SJCRH30 (cell line): ENCODE data around the gene ICAM3. TPM values are rescaled to one million over a fixed set of nuclear protein-coding genes. Genes with fewer than 3 reads are reported as not detected.

Source experiments
- DNase-seq, 2 experiments: peaks; one replicate each; pipeline ENCODE4 v3.0.0-alpha.2; 2015 to 2020
- H3K27ac ChIP-seq: fragments of 250-450 bp; sonication (Bioruptor Pico); 2 replicates; pipeline ENCODE4 v1.5.1; 2020; ENCODE audit warnings: mild to moderate bottlenecking, moderate library complexity
- H3K27me3 ChIP-seq: fragments of 250-450 bp; sonication (Bioruptor Pico); 2 replicates; pipeline ENCODE4 v1.5.1; 2020; ENCODE audit warnings: mild to moderate bottlenecking, moderate library complexity
- H3K36me3 ChIP-seq: fragments of 250-450 bp; sonication (Bioruptor Pico); 2 replicates; pipeline ENCODE4 v1.5.1; 2020; ENCODE audit warnings: mild to moderate bottlenecking, moderate library complexity
- H3K4me1 ChIP-seq: fragments of 250-450 bp; sonication (Bioruptor Pico); 2 replicates; pipeline ENCODE4 v1.5.1; 2020; ENCODE audit warnings: mild to moderate bottlenecking, moderate library complexity
- H3K4me3 ChIP-seq: fragments of 250-450 bp; sonication (Bioruptor Pico); 2 replicates; pipeline ENCODE4 v1.5.1; 2020; ENCODE audit warnings: mild to moderate bottlenecking, moderate library complexity
- H3K9me3 ChIP-seq: fragments of 250-450 bp; sonication (Bioruptor Pico); replicated peaks from 2 replicates; pipeline ENCODE4 v1.5.1; 2020; ENCODE audit warnings: mild to moderate bottlenecking, moderate library complexity
- total RNA-seq: library from RNA; depleted of rRNA; stranded (reverse); fragments of >200 nt; shearing (Covaris generic); gene quantifications from 2 replicates; pipeline ENCODE4 v1.2.3, GENCODE V29; 2014

ICAM3 gene
- total RNA-seq, 1 experiment from 2014 or later: 2.8 TPM

- H3K27ac ChIP-seq: no peak overlapping the region
- H3K9me3 ChIP-seq: no peaks in the 10 kb centered on the region; the same call in 1 of the 2 replicates
- H3K4me3 ChIP-seq: no peak overlapping the region
- no peaks in the 10 kb centered on the region for H3K27me3 ChIP-seq
- no peaks in the 10 kb centered on the region for H3K4me1 ChIP-seq
- DNase-seq: no peak
- H3K36me3 ChIP-seq: no peaks in the 10 kb centered on the region
Measured at GRCh38 chr19:10293637-10294367, 45.6 kb downstream of the ICAM3 start.

- no peaks in the 10 kb centered on the region for H3K4me1 ChIP-seq
- H3K36me3 ChIP-seq: no peaks in the 10 kb centered on the region
- H3K27ac ChIP-seq: no peak overlapping the region
- no peak for DNase-seq
- H3K4me3 ChIP-seq: peak overlapping the region; percentile 52
- no peaks in the 10 kb centered on the region; the same call in 1 of the 2 replicates for H3K9me3 ChIP-seq
- H3K27me3 ChIP-seq: no peaks in the 10 kb centered on the region
Measured at GRCh38 chr19:10292789-10293636, 46.4 kb downstream of the ICAM3 start.

GRCh38 chr19:10292206-10292788, 47.1 kb downstream of the ICAM3 start:
- Histone ChIP-seq H3K36me3 (no peaks in the 10 kb centered on the region), H3K27me3 (no peaks in the 10 kb centered on the region), H3K9me3 (no peaks in the 10 kb centered on the region; the same call in 1 of the 2 replicates), H3K4me1 (no peaks in the 10 kb centered on the region; the same call in 1 of the 2 replicates), H3K4me3 (peak overlapping the region; percentile 52), H3K27ac (no peak overlapping the region)
- peak; percentile 82 for DNase-seq

GRCh38 chr19:10291554-10292205, 47.7 kb downstream of the ICAM3 start:
- Histone ChIP-seq H3K9me3 (no peaks in the 10 kb centered on the region; the same call in 1 of the 2 replicates), H3K27ac (no peak overlapping the region), H3K4me1 (no peaks in the 10 kb centered on the region; the same call in 1 of the 2 replicates), H3K27me3 (no peaks in the 10 kb centered on the region), H3K36me3 (no peaks in the 10 kb centered on the region), H3K4me3 (peak overlapping the region; percentile 52)
- DNase-seq: no peak

GRCh38 chr19:10290876-10291553, 48.4 kb downstream of the ICAM3 start:
- Histone ChIP-seq H3K27ac (no peak overlapping the region), H3K4me1 (peaks cover 3% of the 10 kb centered on the region; the same call in 1 of the 2 replicates), H3K9me3 (no peaks in the 10 kb centered on the region; the same call in 1 of the 2 replicates), H3K4me3 (peak overlapping the region; percentile 52), H3K36me3 (no peaks in the 10 kb centered on the region), H3K27me3 (no peaks in the 10 kb centered on the region)
- peak; percentile 42 to 54 for DNase-seq

- Histone ChIP-seq H3K27ac (no peak overlapping the region), H3K27me3 (no peaks in the 10 kb centered on the region), H3K4me3 (no peak overlapping the region), H3K4me1 (peaks cover 3% of the 10 kb centered on the region; the same call in 1 of the 2 replicates), H3K9me3 (no peaks in the 10 kb centered on the region; the same call in 1 of the 2 replicates), H3K36me3 (no peaks in the 10 kb centered on the region)
- no peak for DNase-seq
Measured at GRCh38 chr19:10290357-10290875, 49.0 kb downstream of the ICAM3 start.

GRCh38 chr19:10289836-10290356, 49.5 kb downstream of the ICAM3 start, which contains the start of gene ICAM5:
TSS of gene ICAM5 (plus strand) at chr19:10289952. CDS start at chr19:10290044, 92 bp downstream.
- H3K9me3 ChIP-seq: no peaks in the 10 kb centered on the region; the same call in 1 of the 2 replicates
- peaks cover 3% of the 10 kb centered on the region; the same call in 1 of the 2 replicates for H3K4me1 ChIP-seq
- H3K36me3 ChIP-seq: no peaks in the 10 kb centered on the region
- DNase-seq: no peak
- H3K27ac ChIP-seq: no peak within 1 kb of the TSS
- H3K4me3 ChIP-seq: no peak within 1 kb of the TSS
- no peaks in the 10 kb centered on the region for H3K27me3 ChIP-seq

- DNase-seq: no peak
- Histone ChIP-seq H3K27ac (no peak overlapping the region), H3K27me3 (no peaks in the 10 kb centered on the region), H3K4me3 (no peak overlapping the region), H3K9me3 (no peaks in the 10 kb centered on the region; the same call in 1 of the 2 replicates), H3K36me3 (no peaks in the 10 kb centered on the region), H3K4me1 (peaks cover 3% of the 10 kb centered on the region; the same call in 1 of the 2 replicates)
Measured at GRCh38 chr19:10289167-10289835, 50.1 kb downstream of the ICAM3 start.

- H3K27me3 ChIP-seq: no peaks in the 10 kb centered on the region
- H3K4me3 ChIP-seq: no peak overlapping the region
- DNase-seq: no peak
- H3K4me1 ChIP-seq: peaks cover 3% of the 10 kb centered on the region; the same call in 1 of the 2 replicates
- H3K27ac ChIP-seq: no peak overlapping the region
- no peaks in the 10 kb centered on the region; the same call in 1 of the 2 replicates for H3K9me3 ChIP-seq
- H3K36me3 ChIP-seq: no peaks in the 10 kb centered on the region
Measured at GRCh38 chr19:10288662-10289166, 50.7 kb downstream of the ICAM3 start.

- Histone ChIP-seq H3K4me1 (peaks cover 3% of the 10 kb centered on the region; the same call in 1 of the 2 replicates), H3K36me3 (no peaks in the 10 kb centered on the region), H3K27me3 (no peaks in the 10 kb centered on the region), H3K27ac (peak within 1 kb of the TSS; percentile 73), H3K9me3 (no peaks in the 10 kb centered on the region; the same call in 1 of the 2 replicates), H3K4me3 (peak within 1 kb of the TSS; percentile 59)
- DNase-seq: peak; percentile 89 to 90
Measured at GRCh38 chr19:10286803-10287737, 52.4 kb downstream of the ICAM3 start, which contains the start of gene ICAM4. TSS of gene ICAM4 (plus strand) at chr19:10286955. CDS start at chr19:10287013, 58 bp downstream.

- Histone ChIP-seq H3K4me1 (peaks cover 3% of the 10 kb centered on the region; the same call in 1 of the 2 replicates), H3K9me3 (no peaks in the 10 kb centered on the region; the same call in 1 of the 2 replicates), H3K4me3 (no peak overlapping the region), H3K36me3 (no peaks in the 10 kb centered on the region), H3K27me3 (no peaks in the 10 kb centered on the region), H3K27ac (no peak overlapping the region)
- no peak for DNase-seq
Measured at GRCh38 chr19:10285393-10285792, 54.0 kb downstream of the ICAM3 start.

- H3K4me1 ChIP-seq: peaks cover 3% of the 10 kb centered on the region; the same call in 1 of the 2 replicates
- no peak overlapping the region for H3K27ac ChIP-seq
- no peaks in the 10 kb centered on the region; the same call in 1 of the 2 replicates for H3K9me3 ChIP-seq
- no peak overlapping the region for H3K4me3 ChIP-seq
- no peak for DNase-seq
- no peaks in the 10 kb centered on the region for H3K36me3 ChIP-seq
- no peaks in the 10 kb centered on the region for H3K27me3 ChIP-seq
Measured at GRCh38 chr19:10284960-10285278, 54.5 kb downstream of the ICAM3 start.
